ENCODE results near the gene ARL15.
A peak's percentile ranks its signal among the peaks of the same experiment; 100 is the strongest.

ARL15 gene

DNA sequence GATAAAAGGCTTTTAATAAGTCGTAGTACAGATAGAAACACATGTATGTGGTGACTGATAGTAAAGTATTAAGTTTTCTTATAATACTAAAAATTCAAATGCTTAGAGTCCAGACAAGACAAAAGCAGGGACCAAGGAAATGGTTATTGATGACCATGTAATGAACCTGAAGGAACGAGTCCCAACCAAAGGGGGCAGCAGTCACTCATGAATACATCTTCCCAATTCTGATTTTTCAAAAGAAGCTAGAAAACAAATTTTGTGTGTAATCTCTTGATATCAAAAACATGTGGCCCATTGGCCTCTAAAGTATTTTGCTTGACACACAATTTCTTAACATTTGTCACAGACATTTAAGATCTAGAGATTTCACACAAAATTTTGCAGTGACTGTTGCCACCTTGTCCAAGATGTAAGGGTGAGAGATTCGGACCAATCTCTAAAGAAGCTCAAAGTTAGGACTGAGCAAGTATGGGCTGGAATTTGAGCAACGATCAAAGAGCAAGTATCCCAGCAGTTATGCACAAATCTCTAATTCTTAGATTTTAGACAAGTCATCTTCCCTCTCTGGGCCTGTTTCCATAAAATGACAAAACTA, 66.8 kb downstream of the ARL15 start:
- no peak for DNase-seq (ENCODE audit: low read depth)

DNA sequence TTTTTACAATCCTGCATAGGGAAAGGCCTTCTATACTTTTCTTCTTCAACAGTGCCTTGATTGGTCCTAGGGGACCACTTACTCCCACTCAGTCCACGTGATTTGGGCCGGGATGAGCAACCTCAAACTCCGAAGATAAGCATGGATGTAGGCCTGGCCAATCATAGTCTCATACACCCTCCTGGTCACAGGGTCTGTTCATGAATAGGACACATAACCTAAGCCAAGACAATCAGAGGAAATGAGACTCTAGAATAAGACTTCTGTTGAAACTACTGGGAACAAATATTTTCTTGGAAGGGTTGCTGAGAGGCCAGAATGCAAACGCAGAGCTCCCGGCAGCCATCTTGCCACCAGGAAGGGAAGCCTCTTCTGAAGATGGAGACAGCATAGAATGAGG, 68.1 kb downstream of the ARL15 start:
- no peak for DNase-seq (ENCODE audit: low read depth)

GRCh38 chr5:54234304-54234933, 76.0 kb downstream of the ARL15 start:
- DNase-seq (ENCODE audit: low read depth): no peak

- no peak for DNase-seq (ENCODE audit: low read depth)
These were observed 79.3 kb downstream of the ARL15 start for GRCh38 chr5:54230936-54231685.

DNA sequence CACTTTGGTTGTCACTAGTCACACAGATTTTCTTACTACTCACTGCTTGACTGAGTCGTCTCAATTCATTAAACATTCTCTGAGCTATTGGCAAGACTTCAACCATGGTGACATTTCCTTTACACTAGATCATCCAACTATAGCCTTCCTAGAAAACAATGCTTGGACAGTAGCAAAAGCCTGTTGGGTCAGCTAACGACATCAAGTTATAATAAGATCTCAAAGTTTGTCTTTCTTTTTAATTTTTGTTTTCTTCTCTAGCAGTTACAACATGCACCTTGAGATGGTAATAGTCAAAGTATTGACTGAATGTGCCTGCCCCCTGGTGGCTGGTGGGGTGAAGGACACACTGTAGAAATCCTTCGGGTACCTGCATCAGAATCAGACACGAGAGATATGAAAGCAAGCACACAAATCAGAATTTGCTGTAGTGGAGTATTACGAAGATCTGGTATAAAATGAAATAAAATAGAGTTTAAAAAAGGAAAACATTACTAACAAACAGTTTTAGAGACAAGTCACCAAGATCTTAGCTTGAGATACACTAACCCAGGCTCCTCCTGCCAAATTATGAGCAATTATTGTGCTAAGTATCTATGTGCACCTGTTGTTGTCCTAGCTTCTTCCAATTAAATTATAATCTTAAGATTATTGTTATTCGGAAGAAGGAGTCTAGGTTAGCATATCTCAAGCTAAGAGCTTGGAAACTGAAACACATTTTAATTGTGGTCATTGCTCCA, 81.2 kb downstream of the ARL15 start:
- peak; percentile 60 for DNase-seq (ENCODE audit: low read depth)

DNA sequence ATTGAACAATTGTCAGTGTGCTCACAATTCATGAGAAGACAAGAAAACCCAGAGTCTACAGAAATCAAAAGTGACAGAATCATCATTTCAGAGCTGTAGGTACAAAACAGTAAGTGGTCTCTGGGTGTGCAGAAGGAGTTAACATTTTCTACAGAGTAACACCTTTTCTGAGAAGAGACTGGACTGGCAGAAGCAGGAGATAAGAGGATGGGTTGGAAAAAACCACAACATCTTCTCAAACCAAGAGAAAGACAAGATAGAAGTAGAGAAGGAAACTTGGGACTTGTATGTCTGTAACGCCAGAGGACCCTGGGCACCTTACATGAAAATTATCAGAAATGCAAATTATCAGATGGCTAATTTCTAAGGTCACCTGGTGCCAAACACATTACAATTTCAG, 82.6 kb downstream of the ARL15 start:
- no peak for DNase-seq (ENCODE audit: low read depth)

- no peak for DNase-seq (ENCODE audit: low read depth)
These were observed 83.3 kb downstream of the ARL15 start for GRCh38 chr5:54227109-54227508.

- no peak for DNase-seq (ENCODE audit: low read depth)
These were observed 84.2 kb downstream of the ARL15 start for GRCh38 chr5:54226215-54226614.

DNA sequence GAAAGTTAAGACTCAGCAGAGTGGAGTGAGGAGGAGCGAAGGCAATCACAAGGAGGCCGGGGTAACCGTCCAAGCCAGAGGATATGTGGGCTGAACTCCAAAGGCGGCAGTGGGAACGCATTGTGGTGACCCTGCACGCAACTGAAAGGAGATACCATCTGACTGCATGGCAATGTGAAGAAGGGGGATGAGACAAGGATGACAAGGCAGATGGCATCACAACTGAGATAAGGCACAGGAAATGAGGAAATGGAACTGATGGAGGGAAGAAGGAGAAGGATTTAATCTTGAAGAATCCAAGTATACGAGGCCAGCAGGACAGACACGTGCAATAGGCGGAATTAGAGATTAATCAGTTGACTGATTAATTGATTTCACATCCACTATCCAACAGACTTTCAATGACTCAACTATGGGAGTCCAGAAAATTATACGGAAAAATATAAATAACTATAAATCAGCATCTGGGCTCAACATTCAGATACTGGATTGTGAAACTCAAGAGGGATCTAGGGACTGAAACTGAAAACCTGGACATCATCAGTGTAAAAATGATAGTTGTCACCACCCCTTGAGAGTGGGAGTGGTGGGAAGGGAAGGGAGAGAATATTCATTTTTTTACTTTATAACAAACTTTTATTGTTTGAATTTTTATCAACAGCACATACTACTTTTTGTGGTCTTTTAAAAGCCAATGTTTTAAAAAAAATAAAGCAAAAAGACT, 86.1 kb downstream of the ARL15 start:
- no peak for DNase-seq (ENCODE audit: low read depth)

- no peak for DNase-seq (ENCODE audit: low read depth)
These were observed 88.0 kb downstream of the ARL15 start for GRCh38 chr5:54222336-54222735.

DNA sequence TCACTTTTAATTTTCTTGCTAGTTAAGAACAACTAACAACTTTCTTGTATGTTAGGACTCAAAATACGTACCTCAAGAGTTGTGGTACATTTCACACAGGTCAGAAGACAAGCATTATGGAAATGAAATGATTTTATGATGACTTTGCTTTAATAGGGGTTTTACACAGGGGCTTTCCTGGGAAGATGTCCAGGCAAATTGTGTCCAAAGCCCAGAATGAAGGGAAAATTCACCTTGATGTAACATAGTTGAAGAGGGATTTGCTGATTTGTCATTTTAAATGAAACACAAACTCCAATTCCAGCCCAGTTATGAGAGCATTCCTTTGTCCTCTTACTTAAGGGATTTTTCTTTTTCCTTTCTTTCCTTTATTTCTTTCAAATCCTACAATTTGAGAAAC, 89.2 kb downstream of the ARL15 start:
- DNase-seq (ENCODE audit: low read depth): no peak

DNA sequence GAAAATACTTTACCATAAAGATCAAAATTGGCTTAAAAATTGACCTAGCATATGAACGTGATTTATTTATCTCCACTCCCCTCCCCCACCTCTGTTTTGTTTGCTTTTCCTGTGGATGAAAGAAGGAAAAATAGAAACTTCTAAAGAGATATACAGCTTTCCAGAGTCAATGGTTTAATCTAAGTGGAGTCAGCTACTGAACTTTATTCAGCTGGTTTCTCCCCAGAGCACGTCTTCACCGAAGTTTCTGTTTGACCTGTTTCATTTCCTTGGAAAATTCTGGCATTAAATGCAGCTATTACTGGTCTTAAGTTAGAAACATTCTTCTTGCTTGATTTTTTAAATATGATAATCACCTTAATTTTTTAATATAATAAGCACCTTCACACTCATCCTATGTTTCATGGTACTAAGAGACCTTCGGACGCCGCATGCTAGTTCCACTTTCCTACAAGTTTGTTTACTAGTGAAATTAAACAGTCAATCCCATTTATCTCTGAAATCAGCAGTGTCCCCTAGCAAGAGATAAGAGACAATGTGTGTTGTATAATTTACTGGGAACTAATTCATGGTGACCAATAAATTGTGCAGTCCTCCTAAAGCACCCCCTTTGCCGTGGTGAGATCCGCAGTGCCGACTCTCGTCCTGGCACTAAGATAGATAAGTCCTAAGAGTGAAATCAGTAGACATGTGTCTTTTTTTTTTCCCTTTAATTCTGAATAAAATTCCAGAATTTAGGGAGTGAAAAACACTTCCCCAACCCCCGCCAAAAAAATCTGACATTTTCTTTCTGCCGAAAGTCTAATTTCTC, 89.9 kb downstream of the ARL15 start:
- DNase-seq (ENCODE audit: low read depth): no peak

DNA sequence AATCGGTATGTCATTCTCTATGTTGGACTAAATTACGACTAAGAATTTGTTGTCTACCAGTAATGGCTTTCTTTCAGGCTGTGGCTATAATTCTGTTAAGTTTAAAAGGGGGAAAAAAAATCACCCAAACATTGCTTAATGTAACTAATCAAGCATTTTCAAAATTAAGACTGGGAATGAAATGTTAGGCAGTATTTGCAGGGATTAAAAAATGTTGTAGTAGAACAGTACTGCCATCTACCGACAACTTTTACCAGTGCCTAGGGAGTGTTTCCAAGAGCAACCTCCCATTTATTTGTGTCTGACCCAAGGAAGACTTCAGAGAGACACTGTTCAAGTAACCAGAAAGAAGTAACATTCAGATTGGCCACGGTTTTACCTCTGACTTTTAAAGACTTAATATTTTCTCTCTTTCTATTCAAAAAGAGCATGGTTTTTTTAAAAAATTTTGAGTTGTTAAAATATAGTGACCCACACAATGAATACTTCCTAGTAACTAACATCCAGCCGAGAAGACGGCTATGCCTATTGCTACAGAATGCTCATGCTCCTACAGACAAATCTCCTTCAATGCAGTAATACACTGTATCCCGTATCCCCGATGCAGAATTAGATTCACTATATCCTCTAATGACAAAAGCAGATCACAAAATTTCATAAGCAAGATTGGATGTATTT, 92.4 kb downstream of the ARL15 start:
- DNase-seq (ENCODE audit: low read depth): no peak

DNA sequence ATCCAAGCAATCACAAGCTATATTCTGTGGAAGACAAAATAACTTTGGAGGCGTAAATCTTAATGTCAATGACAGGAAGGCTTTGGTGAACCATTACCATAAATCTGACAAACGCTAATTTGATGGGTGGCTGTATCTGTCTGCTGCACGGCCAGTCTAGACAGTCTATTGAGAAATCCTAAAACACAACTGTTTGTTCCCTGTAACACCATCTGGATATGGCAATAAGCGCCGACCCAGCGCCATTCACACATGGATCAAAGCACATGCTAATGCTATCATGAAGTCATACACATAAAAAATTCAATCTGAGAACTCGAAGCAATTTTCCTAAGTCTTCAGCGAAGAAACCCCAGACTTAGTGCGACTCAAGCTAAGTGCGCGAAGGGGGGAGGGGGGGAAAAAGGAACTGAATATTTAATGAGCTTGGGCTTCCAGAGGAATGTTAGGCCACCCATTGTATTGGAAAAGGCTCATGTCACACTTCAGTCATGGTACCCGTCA, 95.1 kb downstream of the ARL15 start:
- DNase-seq (ENCODE audit: low read depth): no peak

DNA sequence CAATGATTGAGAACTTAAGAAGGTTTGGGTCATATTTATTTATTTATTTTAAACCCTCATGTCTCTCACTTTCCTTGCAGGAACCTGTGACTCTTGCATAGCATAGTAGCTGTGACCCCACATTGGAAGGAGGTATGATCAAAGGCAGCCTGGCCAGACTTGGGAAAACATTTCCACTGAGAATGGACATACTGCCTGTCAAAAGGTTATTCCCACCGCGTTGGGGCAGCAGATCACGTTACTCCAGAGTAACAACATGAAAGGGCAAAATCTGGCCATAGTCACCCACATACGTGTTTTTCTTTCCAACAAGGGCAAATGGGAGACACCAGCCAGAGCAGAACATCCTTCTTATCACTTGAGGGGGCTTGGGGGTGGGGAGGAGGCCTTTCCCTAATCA, 95.7 kb downstream of the ARL15 start:
- no peak for DNase-seq (ENCODE audit: low read depth)

GRCh38 chr5:54212331-54212730, 98.0 kb downstream of the ARL15 start:
- no peak for DNase-seq (ENCODE audit: low read depth)

DNA sequence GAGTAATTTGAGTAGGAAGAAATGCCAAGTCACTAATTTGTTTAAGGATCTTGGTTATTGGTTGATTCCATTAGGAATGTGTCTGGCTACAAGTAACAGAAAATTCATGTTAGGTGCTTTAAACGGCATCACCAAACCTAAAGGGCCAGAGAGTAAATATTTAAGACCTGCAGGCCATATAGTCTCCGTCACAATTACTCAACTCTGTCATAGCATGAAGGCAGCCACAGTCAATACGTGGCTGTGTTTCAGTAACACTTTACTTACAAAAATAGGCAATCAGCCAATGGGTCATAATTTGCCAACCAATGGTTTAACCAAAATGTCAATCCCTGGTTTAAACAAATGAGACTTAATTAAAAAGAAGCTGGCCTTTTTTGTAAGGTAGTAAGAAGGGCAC, 98.5 kb downstream of the ARL15 start:
- no peak for DNase-seq (ENCODE audit: low read depth)

DNA sequence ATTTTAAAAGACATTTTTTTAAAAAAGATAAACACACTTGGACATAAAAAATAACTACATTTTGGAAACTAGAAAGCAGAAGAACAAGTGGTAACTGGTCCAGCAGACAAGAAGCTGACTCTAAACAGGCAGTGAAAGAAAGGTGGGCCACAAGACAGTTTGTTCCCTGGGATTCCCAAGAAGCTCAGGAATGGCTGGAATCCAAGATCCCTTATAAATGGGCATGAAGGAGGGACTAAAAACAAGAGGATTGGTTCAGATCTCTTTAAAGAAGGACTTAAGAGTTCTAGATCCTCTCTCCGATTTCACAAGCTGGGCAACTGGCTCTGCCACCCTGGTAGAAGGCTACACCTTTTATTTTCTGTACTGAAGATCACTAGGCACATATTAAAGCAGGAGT, 102.8 kb downstream of the ARL15 start:
- DNase-seq (ENCODE audit: low read depth): no peak

GRCh38 chr5:54206580-54207229, 103.7 kb downstream of the ARL15 start:
- no peak for DNase-seq (ENCODE audit: low read depth)

- DNase-seq (ENCODE audit: low read depth): no peak
These were observed 104.5 kb downstream of the ARL15 start for GRCh38 chr5:54205918-54206317.

Measured in stimulated activated CD8-positive, alpha-beta memory T cell treated with anti-CD3 and anti-CD28 coated beads, Interleukin-12 subunit alpha, Interleukin-12 subunit beta, amount 100 ng/mL, for 1 hour (primary cell).